ENCODE data around the gene NT5DC1. TPM values are rescaled to one million over a fixed set of nuclear protein-coding genes. Genes with fewer than 3 reads are reported as not detected.

Gene NT5DC1
- total and polyA plus RNA-seq, 3 donors from 2014 or later: 10.7 to 28.2 (median 22.8) TPM

- intact Hi-C loops (cut with DNase I; ENCODE audit: low total_unique reads): no loop called here
- no peak for DNase-seq
- Histone ChIP-seq H3K27me3 (no peaks in the 10 kb centered on the region), H3K9me3 (no peaks in the 10 kb centered on the region), H3K27ac (no peak overlapping the region), H3K36me3 (ENCODE audit: low read depth, missing control alignments) (no peaks in the 10 kb centered on the region), H3K4me3 (no peak overlapping the region), H3K4me1 (no peaks in the 10 kb centered on the region)
- WGBS, 2 donors: 85 to 96% methylated on average over 2 of the region's 2 CpGs
- TF ChIP-seq POLR2A (IDR thresholded peaks at IDR 0.05) (no peak), CTCF (IDR thresholded peaks at IDR 0.05) (no peak)
Observed at GRCh38 chr6:116290799-116291198, 190.1 kb downstream of the NT5DC1 start.

- WGBS, 2 donors: 72 to 88% methylated on average over 4 of the region's 4 CpGs
- Histone ChIP-seq H3K36me3 (ENCODE audit: low read depth, missing control alignments) (no peaks in the 10 kb centered on the region), H3K27me3 (no peaks in the 10 kb centered on the region), H3K27ac (no peak overlapping the region), H3K9me3 (no peaks in the 10 kb centered on the region), H3K4me1 (no peaks in the 10 kb centered on the region), H3K4me3 (no peak overlapping the region)
- intact Hi-C loops (cut with DNase I; ENCODE audit: low total_unique reads): no loop called here
- TF ChIP-seq CTCF (IDR thresholded peaks at IDR 0.05) (no peak), POLR2A (IDR thresholded peaks at IDR 0.05) (no peak)
- no peak for DNase-seq
Observed at GRCh38 chr6:116291701-116292396, 191.2 kb downstream of the NT5DC1 start.

GRCh38 chr6:116292553-116292952 is 191.9 kb downstream of the NT5DC1 start:
- no peaks in the 10 kb centered on the region for H3K9me3 ChIP-seq
- no peak for TF ChIP-seq POLR2A (IDR thresholded peaks at IDR 0.05)
- TF ChIP-seq CTCF (IDR thresholded peaks at IDR 0.05): no peak
- H3K27me3 ChIP-seq: no peaks in the 10 kb centered on the region
- intact Hi-C loops (cut with DNase I; ENCODE audit: low total_unique reads): no loop called here
- H3K4me3 ChIP-seq: no peak overlapping the region
- WGBS, 2 donors: 82 to 98% methylated on average over 1 of the region's 1 CpG
- no peak for DNase-seq
- no peaks in the 10 kb centered on the region for H3K36me3 ChIP-seq (ENCODE audit: low read depth, missing control alignments)
- no peaks in the 10 kb centered on the region for H3K4me1 ChIP-seq
- H3K27ac ChIP-seq: no peak overlapping the region

GRCh38 chr6:116298273-116298672 is 197.6 kb downstream of the NT5DC1 start:
- H3K4me1 ChIP-seq: no peaks in the 10 kb centered on the region
- no peaks in the 10 kb centered on the region for H3K9me3 ChIP-seq
- WGBS, 2 donors: 91 to 94% methylated on average over 3 of the region's 3 CpGs
- intact Hi-C loops (cut with DNase I; ENCODE audit: low total_unique reads): no loop called here
- H3K36me3 ChIP-seq (ENCODE audit: low read depth, missing control alignments): no peaks in the 10 kb centered on the region
- H3K4me3 ChIP-seq: no peak overlapping the region
- H3K27ac ChIP-seq: no peak overlapping the region
- TF ChIP-seq POLR2A (IDR thresholded peaks at IDR 0.05) (no peak), CTCF (IDR thresholded peaks at IDR 0.05) (no peak)
- no peak for DNase-seq
- H3K27me3 ChIP-seq: no peaks in the 10 kb centered on the region

GRCh38 chr6:116298973-116299372 is 198.3 kb downstream of the NT5DC1 start:
- H3K9me3 ChIP-seq: no peaks in the 10 kb centered on the region
- intact Hi-C loops (cut with DNase I; ENCODE audit: low total_unique reads): no loop called here
- no peak for DNase-seq

More at GRCh38 chr6:116298973-116299372, 198.3 kb downstream of the NT5DC1 start:
- no peaks in the 10 kb centered on the region for H3K36me3 ChIP-seq (ENCODE audit: low read depth, missing control alignments)
- TF ChIP-seq CTCF (IDR thresholded peaks at IDR 0.05) (no peak), POLR2A (IDR thresholded peaks at IDR 0.05) (no peak)
- H3K4me3 ChIP-seq: no peak overlapping the region
- no peaks in the 10 kb centered on the region for H3K27me3 ChIP-seq
- no peak overlapping the region for H3K27ac ChIP-seq
- no peaks in the 10 kb centered on the region for H3K4me1 ChIP-seq
